HS-27A (cell line): ENCODE measurements around the gene PSMB5.

Source experiments
- DNase-seq: peaks from one replicate; pipeline ENCODE4 v3.0.0-alpha.2; 2012; ENCODE audit warnings: low read depth, missing footprints

PSMB5 gene

DNA sequence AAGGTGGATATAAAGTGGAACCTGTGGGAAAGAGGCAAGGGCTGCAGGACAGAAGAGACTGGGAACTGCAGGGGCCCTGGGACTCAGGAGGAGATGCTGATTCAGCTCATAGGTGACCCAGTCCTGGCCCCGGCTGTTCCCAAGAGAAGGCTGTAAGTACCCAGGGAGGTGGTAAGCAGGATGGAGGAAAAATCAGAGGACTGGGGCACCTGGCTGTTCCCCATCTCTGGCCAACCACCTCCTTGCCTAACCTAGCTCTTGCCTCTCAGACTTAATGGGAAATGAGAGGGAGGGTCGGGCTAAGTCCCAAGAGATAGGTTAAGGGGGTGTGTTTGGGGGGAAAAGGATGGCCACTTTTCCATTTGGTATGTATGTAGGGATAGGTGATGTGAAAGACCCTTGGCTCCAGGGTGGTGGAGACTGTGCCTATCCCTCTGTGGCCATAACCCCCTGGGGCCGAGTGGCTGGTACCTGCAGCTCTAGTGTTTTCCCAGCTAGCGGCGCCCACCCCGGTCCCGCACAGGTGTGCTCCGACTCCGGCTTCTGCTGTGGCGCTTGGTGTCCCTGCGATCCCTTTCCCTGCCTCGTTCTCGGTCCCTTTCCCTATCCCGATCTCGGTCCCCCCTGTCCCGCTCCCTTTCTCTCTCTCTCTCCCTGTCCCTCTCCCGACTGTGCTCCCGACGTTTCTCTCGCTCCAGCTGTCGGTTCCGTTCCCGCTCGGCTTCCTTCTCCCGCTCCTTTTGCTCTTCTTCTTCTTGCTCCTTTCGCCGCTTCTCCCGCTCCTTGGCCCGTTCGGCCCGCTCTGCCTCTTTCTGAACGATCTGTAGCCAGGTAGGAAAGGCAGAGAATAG is 24.2 kb upstream of the PSMB5 start:
- DNase-seq: no peak

DNA sequence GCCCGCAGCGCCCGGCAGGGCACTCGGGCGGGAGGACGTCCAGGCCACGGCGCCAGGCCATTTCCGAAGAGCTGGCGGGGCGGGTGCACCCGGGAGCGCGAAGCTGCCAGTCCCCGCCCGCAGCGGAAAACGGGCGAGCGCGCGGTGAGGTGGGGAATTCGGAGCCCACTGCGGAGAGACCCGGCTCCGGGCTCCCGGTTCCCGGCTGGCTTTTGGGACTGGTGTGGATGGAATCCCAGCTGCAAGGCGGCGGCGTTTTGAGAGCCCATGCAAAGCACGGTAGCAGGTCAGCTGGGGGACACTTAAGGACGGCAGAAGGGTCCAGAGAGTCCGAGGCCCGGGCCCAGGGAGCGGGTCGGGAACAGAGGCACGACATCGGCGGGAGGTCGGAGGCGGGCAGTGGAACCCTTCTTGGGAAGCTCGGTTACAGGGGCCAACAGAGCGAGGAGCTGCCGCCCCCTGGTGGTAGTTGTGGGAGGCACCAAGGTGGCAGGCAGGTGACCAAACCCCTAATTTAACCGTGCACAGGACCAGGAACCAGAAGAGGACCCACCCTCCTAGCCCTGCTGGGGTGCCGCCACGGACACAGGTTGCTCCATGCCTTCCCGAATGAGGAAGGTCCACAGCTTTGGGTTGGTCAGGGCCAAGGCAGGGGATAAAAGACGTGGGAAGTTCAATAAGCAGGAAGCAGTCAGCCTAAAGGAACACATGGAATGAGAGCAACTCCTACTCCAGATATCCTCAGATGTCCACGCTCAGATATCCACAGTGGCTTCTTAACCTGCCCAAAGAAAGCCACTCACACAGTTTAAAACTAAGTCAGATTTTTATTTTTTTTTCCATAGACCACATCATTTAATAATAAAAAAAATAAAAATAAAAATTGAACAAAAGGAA is 23.3 kb upstream of the PSMB5 start:
- DNase-seq: peak; percentile 83

DNA sequence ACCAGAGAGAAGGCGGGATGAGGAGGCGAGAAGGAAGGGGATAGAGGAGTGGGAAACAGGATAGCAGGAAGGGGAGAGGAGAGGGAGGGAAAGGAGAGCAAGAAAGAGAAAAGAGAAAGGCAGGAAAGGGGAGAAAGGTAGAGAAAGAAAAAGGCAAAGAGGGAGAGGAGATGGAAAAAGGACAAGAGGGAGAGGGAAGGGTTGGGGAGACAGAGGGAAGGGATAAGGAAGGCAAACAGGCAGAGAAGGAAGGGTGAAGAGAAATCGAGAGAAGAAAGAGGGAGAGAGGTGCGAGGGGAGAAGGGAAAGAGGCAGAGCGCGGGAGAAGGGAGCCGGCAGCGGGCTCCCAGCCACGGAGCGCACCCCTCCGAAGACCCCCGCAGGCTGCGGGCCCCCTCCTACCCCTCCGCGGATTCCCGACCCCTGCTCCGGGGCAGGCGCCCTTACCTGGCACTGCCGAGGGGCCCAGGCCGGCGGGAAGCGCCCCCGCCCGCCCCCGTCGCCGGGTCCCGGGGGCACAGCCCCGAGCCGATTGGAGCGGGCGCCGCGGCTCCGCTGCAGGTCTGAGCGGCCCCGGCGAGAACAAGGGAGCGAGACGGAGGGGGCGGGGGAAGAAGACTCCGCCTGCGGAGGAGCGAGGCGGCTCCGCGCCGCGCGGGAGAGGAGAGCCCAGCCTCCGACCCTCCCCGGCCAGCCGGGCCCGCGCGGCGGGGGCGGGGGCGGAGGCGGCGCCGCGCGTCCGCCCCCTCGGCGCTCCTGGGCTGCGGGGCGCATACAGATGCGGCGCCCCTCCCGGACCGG is 22.5 kb upstream of the PSMB5 start, which contains the start of gene CDH24:
TSS of gene CDH24 (minus strand) at position 565 of the 801 bp plus-strand sequence. CDS start 1,787 bp downstream, outside the sequence.
- no peak for DNase-seq

DNA sequence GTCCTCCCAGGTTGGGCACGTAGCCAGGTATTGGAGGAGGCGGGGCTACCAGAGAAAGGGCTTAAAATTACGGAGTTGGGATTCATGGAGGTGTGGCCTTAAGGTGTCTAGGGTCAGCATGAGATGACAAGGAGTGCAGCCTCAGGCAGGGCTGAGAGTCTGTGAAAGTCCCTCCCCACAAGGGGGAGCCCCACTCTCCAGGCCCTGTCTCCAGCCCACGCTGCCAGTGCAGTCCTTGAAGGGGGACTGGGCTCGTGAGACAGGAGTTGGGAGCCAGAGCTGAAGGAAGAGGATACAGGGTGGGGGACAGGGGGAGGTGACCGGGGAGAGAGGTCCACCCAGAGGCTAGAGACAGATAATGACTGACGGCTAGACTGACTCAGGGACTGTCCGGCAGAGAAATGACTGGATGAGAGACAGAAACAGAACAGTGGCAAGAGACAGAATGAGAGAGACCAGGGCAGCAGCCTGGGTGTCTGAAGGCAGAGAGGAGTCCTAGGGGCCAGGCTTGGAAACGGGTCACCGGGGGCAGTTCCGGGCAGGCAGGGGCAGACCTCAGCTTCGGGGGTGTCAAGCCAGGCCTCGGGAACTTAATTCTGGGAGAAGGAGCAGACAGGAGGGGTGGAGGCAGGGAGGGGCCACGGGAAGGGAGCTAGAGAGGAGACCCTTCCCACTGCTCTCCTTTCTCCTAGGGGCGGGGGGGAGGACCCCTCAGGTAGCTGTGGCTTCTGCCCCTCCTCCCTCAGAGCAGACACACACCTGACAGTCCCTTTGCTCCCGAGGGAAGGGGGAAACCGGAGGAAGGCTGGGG is 21.6 kb upstream of the PSMB5 start:
- DNase-seq: peak; percentile 74

DNA sequence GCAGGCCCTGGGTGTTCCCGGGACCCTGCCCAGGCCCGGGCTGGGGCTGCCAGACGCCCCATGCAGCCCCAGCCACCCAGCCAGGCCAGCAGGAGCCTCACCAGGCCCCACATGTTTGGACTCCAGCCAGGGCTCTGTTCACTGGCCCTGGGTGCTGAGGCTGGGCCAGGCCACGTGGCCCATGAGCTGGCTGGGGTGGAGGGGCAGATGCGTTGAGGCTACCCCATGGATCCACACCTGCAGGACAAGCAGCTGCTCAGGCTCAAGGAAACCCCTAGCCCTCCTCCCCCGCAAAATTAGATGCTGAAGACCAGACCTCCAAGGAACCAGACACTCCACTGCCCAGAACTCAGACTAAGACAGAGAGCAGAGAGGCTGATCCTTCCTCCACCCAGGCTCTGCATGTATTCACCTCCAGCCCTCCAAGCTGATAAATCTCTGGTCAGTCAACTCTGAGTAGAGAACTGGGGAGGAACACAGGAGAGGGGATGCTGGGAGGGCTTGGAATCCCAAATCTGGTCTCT is 21.0 kb upstream of the PSMB5 start:
- DNase-seq: peak; percentile 43

DNA sequence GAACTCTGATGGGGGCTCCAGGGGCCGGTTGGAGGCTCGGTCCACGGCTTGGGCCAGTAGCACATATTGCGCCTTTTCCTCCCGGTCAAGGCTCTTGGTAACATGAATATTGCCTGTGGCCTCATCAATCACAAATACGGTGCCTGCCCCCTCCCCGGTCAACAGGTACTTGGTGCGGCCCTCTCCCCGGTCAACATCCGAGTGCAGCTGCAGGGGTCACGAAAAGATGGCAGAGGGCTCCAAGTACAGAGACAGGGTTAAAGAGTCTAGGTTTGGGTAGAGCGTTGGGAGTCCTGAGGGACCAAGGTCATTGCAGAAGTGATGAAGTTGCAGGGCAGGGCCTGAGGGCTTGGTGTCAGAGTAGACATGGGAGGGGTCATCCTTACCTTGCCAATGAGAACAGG is 20.4 kb upstream of the PSMB5 start:
- no peak for DNase-seq

DNA sequence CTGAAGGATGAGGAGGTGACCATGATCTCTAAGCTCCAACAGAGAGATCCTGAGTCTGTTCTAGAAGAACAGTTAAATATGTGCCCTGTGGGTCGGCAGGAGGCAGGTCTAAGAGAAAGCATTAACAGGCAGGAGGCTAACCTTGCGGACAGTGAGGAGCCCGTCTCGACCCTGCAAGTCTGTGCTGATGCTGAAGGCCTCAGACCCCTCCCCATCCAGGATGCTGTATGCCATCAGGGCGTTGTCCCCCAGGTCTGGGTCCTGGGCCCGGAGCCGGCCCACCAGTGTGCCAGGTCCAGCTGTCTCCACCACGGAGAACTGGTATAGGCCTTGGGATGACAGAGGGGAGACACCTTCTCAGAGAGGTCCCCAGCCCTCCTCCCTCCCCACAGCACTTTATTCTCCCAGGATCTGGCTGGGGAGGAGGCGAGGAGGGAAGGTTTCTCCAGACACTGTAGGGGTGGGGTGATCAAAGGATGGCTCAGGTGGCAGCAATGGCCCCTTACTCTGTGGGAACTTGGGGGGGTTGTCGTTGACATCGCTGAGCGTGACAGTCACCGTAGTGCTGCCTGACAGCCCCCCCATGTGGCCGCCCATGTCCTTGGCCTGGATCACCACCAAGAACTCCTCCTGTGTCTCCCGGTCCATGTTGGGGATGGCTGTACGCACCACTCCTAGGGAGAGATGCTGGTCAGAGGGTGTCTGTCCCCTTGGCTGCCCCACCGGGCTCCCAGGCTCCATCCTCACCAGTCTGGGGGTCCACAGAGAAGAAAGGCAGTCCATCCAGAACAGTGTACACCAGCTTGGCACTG is 19.5 kb upstream of the PSMB5 start:
- DNase-seq: no peak

DNA sequence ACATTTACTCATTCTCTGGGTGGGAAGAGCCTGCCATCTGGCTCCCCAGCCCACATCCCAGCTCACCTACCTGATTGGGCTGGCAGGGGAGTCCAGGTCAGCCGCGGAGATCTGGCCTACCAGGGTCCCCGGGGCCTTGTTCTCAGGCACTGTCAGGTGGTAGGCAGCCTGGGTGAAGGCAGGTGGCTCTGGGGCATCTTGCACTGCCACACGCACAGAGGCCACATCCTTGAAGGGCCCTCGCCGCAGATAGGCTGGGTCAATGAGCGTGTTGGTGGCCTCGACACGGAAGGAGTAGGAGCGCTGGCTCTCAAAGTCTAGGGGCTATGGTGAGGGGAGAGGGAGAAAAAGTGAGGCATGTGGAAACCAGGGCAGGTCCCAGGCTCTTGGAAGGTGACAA is 18.7 kb upstream of the PSMB5 start:
- DNase-seq: no peak

DNA sequence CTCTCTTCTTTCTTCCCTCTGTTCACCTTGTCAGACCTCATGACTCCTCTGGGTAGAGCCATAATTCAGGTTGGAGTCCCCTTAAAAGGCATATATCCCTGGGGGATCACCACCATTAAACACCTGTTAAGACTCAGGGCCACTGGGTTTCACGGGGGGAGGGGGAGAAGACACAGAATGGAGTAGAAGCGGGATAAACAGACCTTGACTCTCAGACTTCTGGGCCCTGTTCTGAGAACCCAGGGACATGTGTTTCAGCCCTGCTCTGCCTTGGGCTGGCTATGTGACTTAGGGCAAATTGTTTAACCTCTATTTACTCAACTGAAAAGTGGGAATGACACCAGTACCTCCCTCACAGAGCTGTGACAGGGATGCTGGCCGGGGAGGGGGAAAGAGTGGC is 18.0 kb upstream of the PSMB5 start:
- no peak for DNase-seq

DNA sequence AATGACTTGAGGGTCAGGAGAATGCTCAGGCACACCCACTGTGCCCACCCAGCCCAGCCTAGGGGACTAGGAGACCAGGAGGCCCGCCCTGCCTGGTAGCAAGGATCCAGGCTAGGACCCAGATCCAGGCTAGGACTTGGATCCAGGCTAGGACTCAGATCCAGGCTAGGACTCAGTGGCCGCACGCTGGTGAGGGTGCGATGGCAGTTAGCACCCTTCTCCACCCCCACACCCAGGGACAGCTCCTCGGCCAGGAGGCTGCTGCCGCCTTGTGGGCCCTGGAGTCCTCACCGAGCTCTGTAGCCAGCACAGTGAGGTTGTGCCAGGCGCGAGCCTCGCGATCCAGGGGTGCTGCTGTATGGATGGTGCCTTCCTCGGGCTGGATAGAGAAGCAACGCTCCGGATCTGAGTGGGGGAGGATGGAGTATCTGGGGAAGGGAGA is 17.5 kb upstream of the PSMB5 start:
- DNase-seq: no peak

DNA sequence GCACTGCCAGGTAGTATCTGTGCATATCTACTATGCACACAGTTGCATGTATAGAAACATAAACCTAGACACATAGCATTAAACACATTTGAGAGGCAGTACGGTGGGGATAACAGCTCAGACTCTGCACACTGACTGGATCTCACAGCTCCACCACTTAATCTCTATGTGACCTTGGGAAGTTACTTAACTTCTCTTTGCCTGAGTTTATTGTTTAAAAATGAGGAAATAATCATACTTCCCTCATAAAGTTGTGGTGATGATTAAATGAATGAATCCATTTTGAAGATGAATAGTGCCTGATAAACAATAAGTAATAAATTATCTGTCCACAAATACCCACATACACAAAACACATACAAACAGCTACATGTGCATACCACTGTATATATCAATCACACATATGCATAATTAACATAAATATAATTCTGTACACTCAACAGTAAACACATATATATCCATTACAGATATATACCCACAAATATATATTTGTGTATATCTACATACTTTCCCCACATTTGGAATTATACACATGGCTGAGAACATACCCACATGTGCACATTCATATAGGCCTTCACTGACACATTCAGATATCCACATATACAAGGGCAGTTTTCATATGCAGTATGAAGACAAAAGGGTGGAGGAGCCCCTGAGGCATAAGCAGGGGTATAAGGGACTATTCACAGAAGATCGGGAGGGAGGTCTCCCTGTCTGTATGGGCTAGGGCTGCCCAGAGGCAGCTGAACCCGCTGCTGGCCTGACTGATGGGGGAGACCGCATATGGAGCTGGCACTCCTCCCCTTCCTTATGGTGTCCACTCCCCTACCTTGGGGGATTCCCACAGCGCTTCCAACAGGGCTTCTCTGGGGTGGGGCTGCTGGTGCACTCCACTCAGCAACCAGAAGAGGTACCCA is 16.7 kb upstream of the PSMB5 start:
- DNase-seq: no peak

DNA sequence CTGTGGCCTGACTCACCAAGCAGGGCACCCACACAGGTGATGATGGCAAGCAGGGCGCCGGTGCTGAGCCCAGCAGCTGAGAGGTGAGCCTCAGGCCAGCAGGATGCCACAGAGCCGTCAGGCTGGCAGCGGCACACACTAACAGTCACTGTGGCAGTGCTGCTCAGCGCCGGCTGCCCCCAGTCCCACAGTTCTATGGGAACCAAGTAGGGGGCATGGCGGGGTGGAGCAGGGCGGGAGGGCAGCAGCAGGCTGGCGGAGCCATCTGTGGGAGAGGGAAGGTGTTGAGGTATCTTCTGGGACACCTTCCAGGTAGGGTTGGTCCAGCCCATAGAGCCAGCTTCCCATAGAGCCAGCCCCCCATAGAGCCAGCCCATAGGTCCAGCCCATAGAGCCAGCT is 14.3 kb upstream of the PSMB5 start:
- DNase-seq: no peak

DNA sequence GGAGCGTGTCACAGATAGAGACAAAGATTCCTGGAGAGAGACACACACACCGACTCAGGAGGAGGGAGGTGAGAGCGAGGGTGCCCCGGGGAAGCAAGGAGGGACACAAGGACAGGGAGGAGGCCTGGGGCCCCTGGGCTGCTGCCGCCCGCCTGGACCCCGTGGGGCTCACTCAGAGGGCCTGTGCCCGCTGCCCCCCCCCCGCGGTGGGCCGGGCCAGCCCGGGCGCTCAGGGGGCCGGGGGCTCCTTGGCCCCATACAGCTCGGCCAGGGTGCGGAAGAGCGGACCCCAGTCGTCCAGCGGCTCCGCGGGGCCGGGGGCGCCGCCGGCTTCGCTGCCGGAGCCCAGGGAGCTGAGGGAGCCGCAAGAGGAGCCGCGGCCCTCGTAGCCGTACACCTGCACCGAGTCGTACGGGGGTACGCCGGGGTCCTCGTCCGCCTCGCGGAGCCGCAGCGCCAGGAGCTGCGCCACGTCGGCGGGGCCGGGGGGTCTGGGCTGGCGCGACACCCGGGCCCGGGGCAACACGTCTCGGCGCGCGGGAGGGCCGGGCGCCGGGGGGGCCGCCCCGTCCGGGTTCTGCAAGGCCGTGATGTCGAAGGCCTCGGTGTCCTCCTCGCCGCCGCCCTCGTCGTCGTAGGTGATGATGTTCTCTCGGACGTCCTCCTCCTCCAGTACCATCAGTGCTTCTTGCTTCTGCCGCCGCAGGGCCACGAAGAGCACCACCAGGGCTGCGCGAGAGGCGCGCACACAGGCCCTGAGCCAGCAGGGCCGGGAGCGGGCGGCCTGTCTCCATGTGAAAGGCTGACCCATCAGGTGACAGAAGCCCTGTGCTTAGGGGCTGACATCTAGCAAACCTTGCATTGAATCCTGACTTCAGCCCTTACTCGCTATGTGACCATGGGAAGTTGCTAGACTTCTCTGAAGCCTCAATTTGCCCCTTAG is 13.3 kb upstream of the PSMB5 start:
- DNase-seq: no peak

DNA sequence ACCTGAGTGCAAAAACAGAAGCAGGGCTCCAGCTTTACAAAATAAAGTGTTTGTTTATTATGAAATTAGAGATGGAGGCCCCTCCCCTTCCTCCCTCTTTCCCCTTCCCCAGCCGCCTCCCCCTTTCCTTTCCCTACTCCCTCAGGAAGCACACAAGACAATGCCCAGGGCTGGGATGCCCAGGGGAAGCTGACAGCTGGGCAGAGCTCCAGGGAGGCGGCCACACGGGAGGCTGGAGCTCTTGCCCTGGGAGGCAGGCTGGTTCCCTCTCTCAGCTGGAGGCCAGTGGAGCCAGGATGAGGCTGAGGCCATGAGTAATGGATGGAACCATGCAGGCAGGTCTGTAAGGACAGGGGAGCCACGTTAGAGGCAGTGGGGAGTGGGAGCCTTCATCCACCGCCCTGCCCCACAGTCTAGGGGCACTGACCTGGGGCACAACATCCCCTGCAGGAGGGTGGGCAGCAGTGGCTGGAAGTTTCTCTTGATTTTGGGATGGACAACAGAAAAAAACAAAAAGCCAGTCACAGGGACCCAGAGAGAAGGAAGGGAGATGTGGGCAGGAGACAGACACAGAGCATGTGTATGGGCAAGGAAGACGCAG is 12.4 kb upstream of the PSMB5 start:
- DNase-seq: no peak

DNA sequence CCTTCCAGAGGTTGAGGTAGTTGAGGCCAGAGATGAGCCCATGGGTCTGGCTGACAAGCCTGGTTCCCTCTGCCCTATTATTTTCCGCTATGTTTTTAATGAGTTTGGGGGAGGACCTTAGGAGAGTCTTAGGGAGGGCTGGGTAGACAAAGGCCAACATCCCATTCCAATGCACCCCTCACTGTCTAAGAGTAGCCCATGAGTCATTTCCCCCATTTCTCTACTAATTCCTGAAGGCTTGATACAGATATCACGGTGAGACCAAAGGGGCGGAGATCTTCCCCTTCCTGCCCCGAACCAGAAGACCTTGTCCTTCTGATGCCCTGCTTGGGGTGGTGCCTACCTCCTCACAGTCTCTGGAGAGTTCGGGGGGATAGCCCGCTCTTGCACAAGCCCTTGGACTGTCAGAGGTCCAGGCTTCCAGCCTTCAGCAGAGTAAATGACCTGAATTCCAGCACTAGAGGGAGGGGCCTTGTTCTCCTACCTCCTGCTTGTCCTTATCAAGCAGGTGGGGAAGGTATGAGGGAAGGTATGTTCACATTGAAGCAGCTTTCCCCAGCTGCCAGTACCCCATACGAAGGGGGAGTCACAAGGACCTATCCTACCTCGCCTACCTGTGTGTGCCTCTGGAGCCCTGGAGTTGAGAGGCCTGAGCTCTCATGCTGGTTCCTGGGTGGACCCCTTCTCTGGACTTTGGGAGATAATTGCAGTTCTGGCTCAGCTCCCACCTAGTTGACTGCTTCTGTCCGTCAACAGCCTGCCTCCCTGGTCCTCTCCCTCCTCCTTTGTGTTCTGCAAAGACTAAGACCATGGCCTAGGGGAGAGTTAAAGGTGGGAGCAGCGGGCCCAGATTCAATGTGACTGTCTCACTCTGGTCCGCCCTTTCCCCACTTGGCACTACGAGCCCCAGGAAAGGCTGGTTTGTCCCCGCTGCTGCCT is 11.0 kb upstream of the PSMB5 start:
- DNase-seq: no peak

DNA sequence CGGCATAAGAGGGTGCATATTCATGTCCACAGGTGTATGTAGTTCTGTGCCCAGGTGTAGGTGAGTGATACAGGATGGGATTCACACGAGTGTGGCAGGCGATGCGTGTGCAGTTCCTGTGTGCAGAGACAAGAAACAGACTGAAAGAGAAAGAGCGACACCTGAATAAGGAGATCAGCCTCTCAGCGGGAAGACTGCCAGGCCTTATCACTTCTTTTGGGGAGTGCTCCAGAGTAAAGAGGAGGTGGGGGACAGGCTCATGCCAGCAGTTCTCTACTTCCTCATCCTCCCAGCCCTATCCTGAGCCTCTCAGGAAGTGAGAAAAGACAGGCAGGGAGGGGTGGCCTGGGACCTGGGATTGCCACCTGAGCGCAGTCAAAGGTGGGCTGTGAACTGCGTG is 10.1 kb upstream of the PSMB5 start:
- DNase-seq: no peak
